Jurkat, Clone E6-1 (cell line): ENCODE data around the gene ATN1.
"Not testable (repeated sequence)": the region's sequence is repeated elsewhere in the genome, so short reads cannot be mapped to it uniquely, and the experiment has no call there.

ENCODE experiments used
- DNase-seq: peaks from one replicate; pipeline ENCODE4 v3.0.0-alpha.2; 2011; ENCODE audit warnings: low read depth, low spot score
- H3K4me3 ChIP-seq: 2 replicates; pipeline ENCODE4 v1.5.1; 2011; ENCODE audit warnings: mild to moderate bottlenecking, low read length, control low read depth, moderate library complexity

The ATN1 gene

GRCh38 chr12:6899837-6900519, 27.8 kb upstream of the ATN1 start:
- no peak overlapping the region for H3K4me3 ChIP-seq
- DNase-seq: no peak

- no peak for DNase-seq
Observed at GRCh38 chr12:6902448-6902847, 25.3 kb upstream of the ATN1 start.

GRCh38 chr12:6903722-6904121, 24.0 kb upstream of the ATN1 start:
- H3K4me3 ChIP-seq: no peak overlapping the region
- DNase-seq: no peak

More at GRCh38 chr12:6902448-6902847, 25.3 kb upstream of the ATN1 start:
- H3K4me3 ChIP-seq: no peak overlapping the region

GRCh38 chr12:6904280-6905276, 23.2 kb upstream of the ATN1 start, which contains the start of gene LRRC23:
Gene LRRC23 (plus strand): TSS chr12:6904822. CDS start chr12:6905634, 812 bp downstream.
- peak within 1 kb of the TSS; percentile 90 for H3K4me3 ChIP-seq
- DNase-seq: peak; percentile 96

- peak overlapping the region; percentile 90 for H3K4me3 ChIP-seq
- DNase-seq: no peak
Observed at GRCh38 chr12:6905414-6906040, 22.2 kb upstream of the ATN1 start.

- not testable (repeated sequence) for DNase-seq, H3K4me3 ChIP-seq
Observed at GRCh38 chr12:6908141-6908540, 19.6 kb upstream of the ATN1 start.

GRCh38 chr12:6909421-6910145, 18.2 kb upstream of the ATN1 start:
- no peak for DNase-seq
- H3K4me3 ChIP-seq: no peak overlapping the region

GRCh38 chr12:6912164-6912935, 15.4 kb upstream of the ATN1 start:
- no peak for DNase-seq
- H3K4me3 ChIP-seq: no peak overlapping the region

- DNase-seq: no peak
- peak within 1 kb of the TSS; percentile 78 for H3K4me3 ChIP-seq
Observed at GRCh38 chr12:6914246-6914946, 13.4 kb upstream of the ATN1 start, which contains the start of gene ENO2. Gene ENO2 (plus strand): TSS chr12:6914580. CDS start chr12:6915833, 1,253 bp downstream.

- DNase-seq: no peak
- peak overlapping the region; percentile 78 for H3K4me3 ChIP-seq
Observed at GRCh38 chr12:6914947-6915788, 12.6 kb upstream of the ATN1 start.

GRCh38 chr12:6915789-6916285, 11.9 kb upstream of the ATN1 start:
- no peak overlapping the region for H3K4me3 ChIP-seq
- DNase-seq: no peak

- DNase-seq: no peak
- H3K4me3 ChIP-seq: no peak overlapping the region
Observed at GRCh38 chr12:6916426-6917200, 11.1 kb upstream of the ATN1 start.

GRCh38 chr12:6917491-6918231, 10.1 kb upstream of the ATN1 start:
- H3K4me3 ChIP-seq: no peak overlapping the region
- no peak for DNase-seq

- H3K4me3 ChIP-seq: no peak overlapping the region
- no peak for DNase-seq
Observed at GRCh38 chr12:6919588-6919987, 8.2 kb upstream of the ATN1 start.

GRCh38 chr12:6921539-6921938, 6.2 kb upstream of the ATN1 start:
- no peak for DNase-seq
- H3K4me3 ChIP-seq: no peak overlapping the region
